OCI-LY7 (cell line): ENCODE data around the gene GREM1. TPM values are rescaled to one million over a fixed set of nuclear protein-coding genes. Genes with fewer than 3 reads are reported as not detected.

Source experiments
- BruUV-seq: library from RNA; stranded (reverse); fragments of 400-500 nt; replicated peaks from 2 replicates; lab custom pipeline; 2021; lab: Mats Ljungman, UMichigan
- CTCF ChIA-PET: fragments of 300-600 bp; sonication (Branson Sonifier 250); formaldehyde crosslinking; loops from one replicate; lab custom pipeline; 2022; ENCODE audit warnings: antibody characterized with exemption; ENCODE audit not compliant: unreplicated experiment; lab: Charles Lee
- POLR2A ChIA-PET: fragments of 300-600 bp; sonication (Branson Sonifier 250); formaldehyde crosslinking; loops from one replicate; lab custom pipeline; 2022; ENCODE audit warnings: antibody characterized with exemption; lab: Charles Lee
- DNase-seq: peaks from one replicate; pipeline ENCODE4 v3.0.0-alpha.2; 2015; ENCODE audit warnings: low spot score
- H2AFZ ChIP-seq: fragments of 200-600 bp; sonication (generic), shearing (Covaris generic); 2 replicates; pipeline ENCODE4 v1.6.1; 2014; ENCODE audit warnings: mild to moderate bottlenecking, antibody characterized with exemption, low read length, moderate library complexity
- H3K27ac ChIP-seq: fragments of 200-600 bp; sonication (generic); 2 replicates; pipeline ENCODE4 v1.5.1; 2014; ENCODE audit warnings: mixed run types, low read depth, mild to moderate bottlenecking, moderate library complexity, low read length, inconsistent platforms; ENCODE audit not compliant: poor library complexity, severe bottlenecking
- H3K36me3 ChIP-seq: fragments of 200-600 bp; sonication (generic); 2 replicates; pipeline ENCODE4 v1.6.1; 2014; ENCODE audit warnings: mild to moderate bottlenecking, antibody characterized with exemption, low read length, moderate library complexity, mixed read lengths; ENCODE audit not compliant: insufficient read depth
- H3K4me1 ChIP-seq: fragments of 200-600 bp; sonication (generic); 2 replicates; pipeline ENCODE4 v1.5.1; 2014; ENCODE audit warnings: mild to moderate bottlenecking, low read length; ENCODE audit not compliant: insufficient read depth, poor library complexity, severe bottlenecking
- H3K4me2 ChIP-seq: fragments of 200-600 bp; sonication (generic); 2 replicates; pipeline ENCODE4 v1.6.1; 2014; ENCODE audit warnings: mild to moderate bottlenecking, low read length
- H3K4me3 ChIP-seq: fragments of 200-600 bp; sonication (generic); 2 replicates; pipeline ENCODE4 v1.5.1; 2014; ENCODE audit warnings: mild to moderate bottlenecking, low read depth, low read length; ENCODE audit not compliant: poor library complexity, severe bottlenecking
- H3K79me2 ChIP-seq: fragments of 200-600 bp; sonication (generic); 2 replicates; pipeline ENCODE4 v1.6.1; 2016; ENCODE audit warnings: low read depth, mild to moderate bottlenecking, low read length, moderate library complexity, mixed read lengths; ENCODE audit not compliant: insufficient read depth
- H3K9me2 ChIP-seq: fragments of 200-600 bp; sonication (generic); 2 replicates; pipeline ENCODE4 v1.6.1; 2016; ENCODE audit warnings: mild to moderate bottlenecking, low read length, mixed read lengths; ENCODE audit not compliant: insufficient read depth
- H3K9me3 ChIP-seq: fragments of 200-600 bp; sonication (generic); 2 replicates; pipeline ENCODE4 v1.6.1; 2014; ENCODE audit warnings: mild to moderate bottlenecking, mixed run types, low read length, mixed read lengths
- H4K20me1 ChIP-seq: fragments of 200-600 bp; sonication (generic); 2 replicates; pipeline ENCODE4 v1.6.1; 2014; ENCODE audit warnings: mild to moderate bottlenecking, antibody characterized with exemption, low read length, moderate library complexity, mixed read lengths; ENCODE audit not compliant: insufficient read depth
- EZH2phosphoT487 ChIP-seq: fragments of 200-600 bp; sonication (generic); IDR thresholded peaks from 2 replicates; pipeline ENCODE4 v1.6.1; 2018; ENCODE audit warnings: low read depth, borderline replicate concordance, mild to moderate bottlenecking, mixed run types, antibody characterized with exemption, low read length, moderate library complexity, mixed read lengths
- intact Hi-C: fragments of 100-400 bp; cut with micrococcal nuclease; formaldehyde crosslinking; loops from one replicate; pipeline ENCODE4 v1.10.0; 2022; ENCODE audit not compliant: unreplicated experiment
- total RNA-seq, 2 experiments: library from RNA; depleted of rRNA in 1 of 2; stranded (reverse); fragments of >200 nt in 1 of 2; shearing (Covaris generic) in 1 of 2; gene quantifications; 2 replicates each; pipeline ENCODE4 v1.2.3, GENCODE V29; 2014 to 2022
- TF ChIP-seq, protein P1 (sequence below): fragments of 200-600 bp; sonication (generic); conservative IDR thresholded peaks from 2 replicates; pipeline ENCODE4 v1.5.1; 2014; ENCODE audit warnings: mild to moderate bottlenecking, antibody characterized with exemption, low read length, moderate library complexity, mixed read lengths

GREM1 gene
- total RNA-seq, 2 experiments from 2014 or later = not detected

DNA sequence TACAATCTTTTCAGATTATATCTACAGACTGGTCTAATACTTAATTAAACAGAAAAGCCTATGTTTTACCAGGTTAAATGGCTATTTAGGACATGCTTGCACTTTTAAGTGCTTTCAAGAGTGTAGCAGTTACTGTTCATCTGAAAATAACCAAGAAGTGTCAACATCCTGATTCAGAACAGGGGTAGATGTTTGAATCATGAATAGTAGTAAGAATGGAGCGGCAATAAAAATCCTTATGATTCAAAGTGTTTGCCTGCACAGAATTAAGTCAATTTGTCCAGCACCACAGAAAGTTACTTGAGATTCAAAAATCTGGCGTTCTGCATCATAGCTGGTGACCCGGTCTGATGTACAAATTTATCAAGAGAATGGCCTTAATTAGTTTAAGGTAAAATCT lies 48.3 kb downstream of the GREM1 start:
- CTCF ChIA-PET = no interaction called here
- no peak overlapping the region for H2AFZ ChIP-seq

GRCh38 chr15:32767236-32767635 lies 49.4 kb downstream of the GREM1 start:
- intact Hi-C loops = no loop called here
- no TSS peak for BruUV-seq
- no peaks in the 10 kb centered on the region for H3K9me2 ChIP-seq
- H3K4me3 ChIP-seq = no peak overlapping the region
- no peaks in the 10 kb centered on the region for H3K36me3 ChIP-seq
- DNase-seq = no peak
- H3K9me3 ChIP-seq = no peaks in the 10 kb centered on the region
- H3K27ac ChIP-seq = no peak overlapping the region
- ChIA-PET POLR2A (no interaction called here), CTCF (no interaction called here)
- no peak overlapping the region for H2AFZ ChIP-seq
- H3K4me2 ChIP-seq = no peak overlapping the region
- no peaks in the 10 kb centered on the region for H4K20me1 ChIP-seq
- H3K4me1 ChIP-seq = no peaks in the 10 kb centered on the region
- TF ChIP-seq, protein P1, sequence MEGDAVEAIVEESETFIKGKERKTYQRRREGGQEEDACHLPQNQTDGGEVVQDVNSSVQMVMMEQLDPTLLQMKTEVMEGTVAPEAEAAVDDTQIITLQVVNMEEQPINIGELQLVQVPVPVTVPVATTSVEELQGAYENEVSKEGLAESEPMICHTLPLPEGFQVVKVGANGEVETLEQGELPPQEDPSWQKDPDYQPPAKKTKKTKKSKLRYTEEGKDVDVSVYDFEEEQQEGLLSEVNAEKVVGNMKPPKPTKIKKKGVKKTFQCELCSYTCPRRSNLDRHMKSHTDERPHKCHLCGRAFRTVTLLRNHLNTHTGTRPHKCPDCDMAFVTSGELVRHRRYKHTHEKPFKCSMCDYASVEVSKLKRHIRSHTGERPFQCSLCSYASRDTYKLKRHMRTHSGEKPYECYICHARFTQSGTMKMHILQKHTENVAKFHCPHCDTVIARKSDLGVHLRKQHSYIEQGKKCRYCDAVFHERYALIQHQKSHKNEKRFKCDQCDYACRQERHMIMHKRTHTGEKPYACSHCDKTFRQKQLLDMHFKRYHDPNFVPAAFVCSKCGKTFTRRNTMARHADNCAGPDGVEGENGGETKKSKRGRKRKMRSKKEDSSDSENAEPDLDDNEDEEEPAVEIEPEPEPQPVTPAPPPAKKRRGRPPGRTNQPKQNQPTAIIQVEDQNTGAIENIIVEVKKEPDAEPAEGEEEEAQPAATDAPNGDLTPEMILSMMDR = no peak
- TF ChIP-seq EZH2phosphoT487 = no peak
- H3K79me2 ChIP-seq = no peaks in the 10 kb centered on the region

More for the DNA sequence above, 48.3 kb downstream of the GREM1 start:
- H3K36me3 ChIP-seq = no peaks in the 10 kb centered on the region
- no peak overlapping the region for H3K4me3 ChIP-seq
- no peaks in the 10 kb centered on the region for H4K20me1 ChIP-seq
- no peaks in the 10 kb centered on the region for H3K9me2 ChIP-seq
- TF ChIP-seq EZH2phosphoT487 = no peak
- TF ChIP-seq, protein P1 = no peak
- no peaks in the 10 kb centered on the region for H3K79me2 ChIP-seq
- no peaks in the 10 kb centered on the region for H3K4me1 ChIP-seq
- H3K27ac ChIP-seq = no peak overlapping the region
- intact Hi-C loops = no loop called here
- POLR2A ChIA-PET = no interaction called here
- BruUV-seq = no TSS peak
- no peak overlapping the region for H3K4me2 ChIP-seq
- no peak for DNase-seq
- H3K9me3 ChIP-seq = no peaks in the 10 kb centered on the region

DNA sequence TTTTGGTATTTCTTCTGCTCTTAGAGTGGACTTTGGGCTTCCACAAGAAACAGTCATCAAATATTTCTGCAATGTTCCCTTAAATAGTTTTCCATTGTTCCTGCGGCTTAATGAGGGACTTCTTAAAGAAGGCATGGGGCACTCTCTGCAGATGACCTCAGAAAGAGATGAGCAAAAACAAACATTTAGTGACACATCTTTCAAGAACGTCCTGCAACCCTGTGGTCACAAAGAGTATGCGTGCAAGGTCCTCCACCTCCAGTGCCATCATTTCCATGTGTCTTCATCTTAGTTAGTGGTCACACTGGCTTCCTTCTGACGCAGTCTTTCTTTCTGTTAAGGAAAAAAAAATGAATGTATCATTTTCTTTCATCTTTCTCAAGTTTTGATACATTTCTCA lies 56.2 kb downstream of the GREM1 start:
- Histone ChIP-seq H3K4me1 (no peaks in the 10 kb centered on the region), H4K20me1 (no peaks in the 10 kb centered on the region), H3K9me3 (0 out of 2 replicates have a peak, but pooled peaks cover 4% of the 10 kb centered on the region), H2AFZ (no peak overlapping the region), H3K27ac (no peak overlapping the region), H3K36me3 (no peaks in the 10 kb centered on the region), H3K4me3 (no peak overlapping the region), H3K79me2 (no peaks in the 10 kb centered on the region), H3K9me2 (no peaks in the 10 kb centered on the region), H3K4me2 (no peak overlapping the region)
- BruUV-seq = no TSS peak
- intact Hi-C loops = no loop called here
- TF ChIP-seq, protein P1 = no peak
- no peak for TF ChIP-seq EZH2phosphoT487
- POLR2A ChIA-PET = no interaction called here
- CTCF ChIA-PET = no interaction called here
- no peak for DNase-seq
